OCI-LY1 (cell line): ENCODE results near the gene GNGT1.

Source experiments
- EZH2 ChIP-seq: fragments of 200-600 bp; sonication (generic), shearing (Covaris generic); IDR thresholded peaks from 2 replicates; pipeline ENCODE4 v1.8.0; 2017; ENCODE audit warnings: borderline replicate concordance, mixed run types, mild to moderate bottlenecking, antibody characterized with exemption, low read length, moderate library complexity, mixed read lengths
- TF ChIP-seq, protein P1 (sequence below): fragments of 200-600 bp; sonication (generic), shearing (Covaris generic); IDR thresholded peaks from 2 replicates; pipeline ENCODE4 v1.5.1; 2017; ENCODE audit warnings: mild to moderate bottlenecking, antibody characterized with exemption, low read length, moderate library complexity, mixed read lengths

- no peak for TF ChIP-seq EZH2
- TF ChIP-seq, protein P1, sequence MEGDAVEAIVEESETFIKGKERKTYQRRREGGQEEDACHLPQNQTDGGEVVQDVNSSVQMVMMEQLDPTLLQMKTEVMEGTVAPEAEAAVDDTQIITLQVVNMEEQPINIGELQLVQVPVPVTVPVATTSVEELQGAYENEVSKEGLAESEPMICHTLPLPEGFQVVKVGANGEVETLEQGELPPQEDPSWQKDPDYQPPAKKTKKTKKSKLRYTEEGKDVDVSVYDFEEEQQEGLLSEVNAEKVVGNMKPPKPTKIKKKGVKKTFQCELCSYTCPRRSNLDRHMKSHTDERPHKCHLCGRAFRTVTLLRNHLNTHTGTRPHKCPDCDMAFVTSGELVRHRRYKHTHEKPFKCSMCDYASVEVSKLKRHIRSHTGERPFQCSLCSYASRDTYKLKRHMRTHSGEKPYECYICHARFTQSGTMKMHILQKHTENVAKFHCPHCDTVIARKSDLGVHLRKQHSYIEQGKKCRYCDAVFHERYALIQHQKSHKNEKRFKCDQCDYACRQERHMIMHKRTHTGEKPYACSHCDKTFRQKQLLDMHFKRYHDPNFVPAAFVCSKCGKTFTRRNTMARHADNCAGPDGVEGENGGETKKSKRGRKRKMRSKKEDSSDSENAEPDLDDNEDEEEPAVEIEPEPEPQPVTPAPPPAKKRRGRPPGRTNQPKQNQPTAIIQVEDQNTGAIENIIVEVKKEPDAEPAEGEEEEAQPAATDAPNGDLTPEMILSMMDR = no peak
Measured at GRCh38 chr7:93957767-93958166, 51.4 kb downstream of the GNGT1 start.
